ENCODE results near the gene SPATA32.

The SPATA32 gene

GRCh38 chr17:45246338-45246737 is 15.6 kb downstream of the SPATA32 start:
- DNase-seq: no peak

- no peak for DNase-seq
Observed at GRCh38 chr17:45244725-45245656, 16.9 kb downstream of the SPATA32 start.

- DNase-seq: no peak
Observed at GRCh38 chr17:45243750-45244149, 18.1 kb downstream of the SPATA32 start.

- DNase-seq: no peak
Observed at GRCh38 chr17:45242029-45242414, 19.9 kb downstream of the SPATA32 start.

GRCh38 chr17:45241328-45242028 is 20.4 kb downstream of the SPATA32 start:
- DNase-seq: no peak

- DNase-seq: no peak
Observed at GRCh38 chr17:45240905-45241327, 21.0 kb downstream of the SPATA32 start.

- no peak for DNase-seq
Observed at GRCh38 chr17:45238155-45238774, 23.6 kb downstream of the SPATA32 start.

- DNase-seq: no peak
Observed at GRCh38 chr17:45237686-45238085, 24.2 kb downstream of the SPATA32 start.

- no peak for DNase-seq
Observed at GRCh38 chr17:45236282-45236606, 25.6 kb downstream of the SPATA32 start.

- peak; percentile 50 to 74 for DNase-seq
Observed at GRCh38 chr17:45235416-45236281, 26.2 kb downstream of the SPATA32 start.

- no peak for DNase-seq
Observed at GRCh38 chr17:45234641-45235415, 27.1 kb downstream of the SPATA32 start.

- DNase-seq: no peak
Observed at GRCh38 chr17:45233423-45233924, 28.4 kb downstream of the SPATA32 start.

- DNase-seq: no peak
Observed at GRCh38 chr17:45232514-45233422, 29.1 kb downstream of the SPATA32 start.

GRCh38 chr17:45231481-45232116 is 30.3 kb downstream of the SPATA32 start:
- DNase-seq: no peak

GRCh38 chr17:45230787-45231480 is 31.0 kb downstream of the SPATA32 start:
- DNase-seq: no peak

- DNase-seq: no peak
Observed at GRCh38 chr17:45230410-45230786, 31.5 kb downstream of the SPATA32 start.

- DNase-seq: no peak
Observed at GRCh38 chr17:45229681-45230409, 32.0 kb downstream of the SPATA32 start.

GRCh38 chr17:45228763-45229539 is 32.9 kb downstream of the SPATA32 start:
- DNase-seq: peak; percentile 88 to 93

All from bone marrow (tissue), 2 donors.